GM12892 (cell line): ENCODE measurements around the gene NIPBL.

Experiments used
- DNase-seq: peaks from one replicate; pipeline ENCODE4 v3.0.0; 2011; ENCODE audit not compliant: insufficient read length
- FAIRE-seq: peaks from 2 replicates; lab custom pipeline; 2011; peaks lifted over from hg19 to GRCh38; lab: Jason Lieb, UNC
- POLR2A ChIP-seq: IDR thresholded peaks from 2 replicates; pipeline ENCODE4 v1.6.1; 2011; ENCODE audit warnings: low read depth, low read length, control low read depth
- POLR2AphosphoS5 ChIP-seq: IDR thresholded peaks from 2 replicates; pipeline ENCODE4 v1.6.1; 2011; ENCODE audit warnings: low read depth, low read length, control low read depth
- TAF1 ChIP-seq: IDR thresholded peaks from 2 replicates; pipeline ENCODE4 v1.6.1; 2011; ENCODE audit warnings: low read depth, mild to moderate bottlenecking, control low read depth, low read length, borderline replicate concordance

The NIPBL gene

DNA sequence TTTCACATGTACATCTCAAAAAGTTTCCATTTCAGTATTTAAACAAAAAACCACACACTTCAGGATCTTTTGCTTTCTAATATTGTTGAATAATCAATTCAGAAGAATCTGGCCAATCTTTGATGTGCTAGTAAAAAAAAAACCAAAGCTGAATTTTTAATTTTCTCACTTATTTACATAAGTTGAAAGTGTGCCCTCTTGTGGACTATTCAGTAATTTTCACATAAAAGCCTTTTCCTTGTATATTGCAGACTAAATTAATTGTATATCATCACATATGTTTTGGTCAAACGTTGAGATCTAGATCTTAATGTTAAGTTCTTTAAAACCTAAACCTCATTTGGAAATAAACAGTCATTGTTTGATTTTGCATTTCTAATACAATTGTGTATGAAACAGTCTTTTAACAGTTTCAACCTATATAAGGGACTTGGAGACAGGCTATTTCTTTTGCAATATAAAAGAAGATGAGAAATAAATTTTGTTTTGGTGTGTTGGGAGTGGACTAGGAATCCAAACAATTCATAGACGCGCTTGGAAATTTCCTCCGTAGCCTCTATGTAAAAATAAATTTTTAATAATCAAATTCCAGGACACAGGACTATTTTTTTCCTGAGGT, 68.1 kb downstream of the NIPBL start:
- TF ChIP-seq POLR2AphosphoS5, result no peak
- TF ChIP-seq POLR2A, result no peak
- TF ChIP-seq TAF1, result no peak
- FAIRE-seq (peak; percentile 70), DNase-seq (no peak)

DNA sequence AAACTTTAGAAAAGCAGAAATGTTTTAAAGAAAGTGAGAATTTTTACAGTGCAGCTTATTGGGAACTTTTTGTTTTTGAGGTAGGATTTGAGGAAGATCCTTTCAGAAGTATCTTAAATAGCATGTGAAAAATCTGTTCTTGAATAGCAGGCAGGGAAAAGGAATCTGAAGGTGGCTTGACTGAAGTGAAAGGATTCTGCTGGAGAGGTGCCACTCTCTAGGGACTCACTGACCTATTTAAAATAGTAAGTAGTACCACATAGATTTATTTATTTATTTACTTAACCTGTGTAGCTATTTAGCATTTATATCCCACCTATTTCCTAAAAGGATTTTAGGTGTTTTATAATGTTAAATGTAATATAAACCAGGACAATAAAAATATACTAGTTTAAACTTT, 69.1 kb downstream of the NIPBL start:
- FAIRE-seq (no peak), DNase-seq (no peak)
- no peak for TF ChIP-seq POLR2AphosphoS5
- TF ChIP-seq POLR2A, result no peak
- TF ChIP-seq TAF1, result no peak

DNA sequence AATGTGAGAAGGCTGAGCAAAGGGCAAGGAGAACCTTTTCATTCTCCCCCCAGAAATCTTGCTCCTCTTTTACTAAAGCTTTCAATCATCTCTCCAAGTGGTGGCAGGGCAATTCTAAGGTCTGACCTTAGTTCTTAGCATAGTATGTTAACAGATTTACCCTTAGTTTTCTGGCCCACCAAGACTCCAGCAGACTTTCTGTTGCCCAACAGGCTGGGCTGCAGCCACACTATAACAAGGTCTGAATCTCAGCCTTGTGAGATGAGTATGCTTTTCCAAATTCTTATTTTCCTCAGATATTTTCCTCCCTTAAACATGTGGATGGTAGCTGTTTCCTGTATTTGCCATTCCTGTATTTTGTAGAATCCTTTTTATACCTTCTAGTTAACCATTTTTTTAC, 69.5 kb downstream of the NIPBL start:
- DNase-seq (no peak), FAIRE-seq (no peak)
- TF ChIP-seq POLR2AphosphoS5 (no peak), TAF1 (no peak), POLR2A (no peak)

DNA sequence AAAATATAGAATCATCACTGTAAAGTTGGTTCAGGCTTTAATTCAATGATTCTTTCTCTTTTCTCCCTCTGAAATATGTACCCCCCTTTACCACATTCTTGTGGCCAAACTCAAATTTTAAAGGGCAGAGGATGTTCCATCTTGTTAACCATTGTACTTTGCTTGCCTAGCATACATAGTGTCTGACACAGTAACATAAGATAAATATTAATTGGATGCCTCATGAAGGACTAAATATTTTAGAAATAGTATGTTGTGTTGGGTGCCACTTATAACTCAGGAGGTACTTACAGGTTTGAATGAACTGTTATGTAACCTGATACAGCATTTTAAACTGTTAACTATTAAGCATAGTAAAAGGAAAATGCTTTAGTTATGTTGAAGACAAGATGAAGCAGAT, 71.5 kb downstream of the NIPBL start:
- TF ChIP-seq TAF1 (no peak), POLR2AphosphoS5 (no peak), POLR2A (no peak)
- no peak for DNase-seq
- no peak for FAIRE-seq

DNA sequence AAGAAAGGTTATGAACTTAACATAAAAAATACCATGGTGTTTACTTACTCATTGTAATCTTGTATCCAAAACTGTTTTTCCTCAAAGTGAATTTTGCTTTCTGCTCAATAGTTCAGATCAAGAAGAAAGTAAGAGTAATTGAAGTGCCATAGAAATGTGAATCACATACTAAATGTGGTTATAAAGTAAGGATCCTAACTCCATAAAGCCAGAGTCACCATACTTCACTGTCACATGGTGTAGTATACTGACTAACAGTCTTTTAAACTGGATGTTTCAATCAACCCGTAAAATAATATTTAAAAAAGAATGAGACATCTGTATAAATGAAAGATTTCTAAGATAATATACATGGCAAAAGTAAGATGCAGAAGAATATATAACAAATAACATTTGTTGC, 72.1 kb downstream of the NIPBL start:
- no peak for FAIRE-seq
- DNase-seq, result no peak
- TF ChIP-seq POLR2A, result no peak
- no peak for TF ChIP-seq TAF1
- no peak for TF ChIP-seq POLR2AphosphoS5

DNA sequence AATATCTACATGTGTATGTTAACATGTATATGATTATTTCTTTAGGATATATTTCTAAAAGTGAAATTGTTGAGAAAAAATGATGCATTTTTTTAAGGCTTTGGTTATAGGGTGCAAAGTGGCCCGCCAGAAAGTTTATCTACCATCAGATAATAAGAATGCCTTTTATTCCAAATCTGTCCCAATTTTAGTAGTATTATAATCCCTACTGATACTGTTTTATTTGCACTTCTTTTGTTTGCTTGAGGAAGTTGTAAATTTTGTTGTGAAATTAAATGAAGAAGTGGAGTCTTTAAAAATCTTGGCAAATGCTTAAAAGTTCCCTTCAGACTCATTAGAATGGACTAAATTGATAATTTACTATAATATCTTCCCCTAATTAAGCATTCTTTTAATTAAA, 73.0 kb downstream of the NIPBL start:
- no peak for FAIRE-seq
- no peak for DNase-seq
- no peak for TF ChIP-seq POLR2AphosphoS5
- TF ChIP-seq TAF1, result no peak
- no peak for TF ChIP-seq POLR2A

DNA sequence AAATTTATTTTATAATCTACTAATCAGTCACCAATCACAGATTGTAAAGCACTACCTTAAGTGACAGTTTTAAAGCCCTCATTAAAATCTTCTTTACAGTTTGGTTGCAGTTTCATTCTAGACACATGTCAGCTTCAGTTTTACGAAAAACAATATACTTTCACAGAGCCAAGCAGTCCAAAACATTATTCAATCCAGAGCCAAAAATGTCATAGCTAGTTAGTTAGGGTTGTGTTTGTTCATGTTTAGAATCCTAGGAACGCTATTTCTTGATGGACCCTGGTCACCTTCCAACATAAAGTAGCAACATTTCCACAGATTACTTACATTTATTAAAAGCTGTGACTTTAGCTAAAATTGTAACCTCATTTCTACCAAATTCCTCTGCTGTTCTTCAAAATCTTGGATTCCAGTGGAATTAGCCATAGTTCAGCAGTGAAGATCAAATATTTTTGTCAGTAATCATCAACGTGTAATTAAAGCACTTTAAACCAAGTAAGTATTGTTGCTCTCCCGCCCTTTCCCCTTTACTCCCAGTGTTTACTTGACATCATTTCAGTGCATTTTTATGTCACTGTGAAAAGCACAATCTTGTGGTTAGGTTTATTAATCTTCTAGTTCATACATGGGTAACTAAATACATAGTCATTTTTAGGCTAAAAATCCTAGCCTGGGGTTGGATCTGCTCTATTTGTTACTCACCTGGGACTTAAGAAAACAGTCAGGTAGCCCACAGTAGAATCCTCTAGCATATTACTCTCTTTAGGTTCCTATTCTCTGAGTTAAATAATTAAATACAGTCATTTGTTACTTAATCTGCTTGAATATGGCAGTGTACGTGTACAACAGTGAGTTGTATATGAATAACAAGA, 74.3 kb downstream of the NIPBL start:
- no peak for FAIRE-seq
- TF ChIP-seq POLR2A, result no peak
- TF ChIP-seq POLR2AphosphoS5, result no peak
- no peak for TF ChIP-seq TAF1
- DNase-seq, result no peak

DNA sequence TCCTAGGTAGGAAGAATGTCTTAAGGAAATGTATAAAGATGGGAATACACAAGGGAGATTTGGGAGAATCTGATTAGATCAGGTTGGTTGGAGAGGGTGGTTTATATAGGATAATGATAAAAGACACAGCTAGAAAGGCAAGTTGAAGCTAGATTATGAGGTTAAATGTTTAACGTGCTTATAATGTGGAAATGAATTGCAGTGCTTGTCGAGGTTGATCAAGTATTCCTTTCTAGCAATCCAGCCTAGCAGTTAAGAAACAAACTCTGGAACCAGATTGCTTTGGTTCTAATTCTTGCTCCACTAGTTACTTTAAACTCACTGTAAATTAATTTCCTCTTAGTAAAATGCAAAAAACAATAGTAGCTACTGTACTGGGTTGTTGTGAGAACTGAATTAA, 76.5 kb downstream of the NIPBL start:
- TF ChIP-seq POLR2A (no peak), POLR2AphosphoS5 (no peak)
- DNase-seq (no peak), FAIRE-seq (no peak)

DNA sequence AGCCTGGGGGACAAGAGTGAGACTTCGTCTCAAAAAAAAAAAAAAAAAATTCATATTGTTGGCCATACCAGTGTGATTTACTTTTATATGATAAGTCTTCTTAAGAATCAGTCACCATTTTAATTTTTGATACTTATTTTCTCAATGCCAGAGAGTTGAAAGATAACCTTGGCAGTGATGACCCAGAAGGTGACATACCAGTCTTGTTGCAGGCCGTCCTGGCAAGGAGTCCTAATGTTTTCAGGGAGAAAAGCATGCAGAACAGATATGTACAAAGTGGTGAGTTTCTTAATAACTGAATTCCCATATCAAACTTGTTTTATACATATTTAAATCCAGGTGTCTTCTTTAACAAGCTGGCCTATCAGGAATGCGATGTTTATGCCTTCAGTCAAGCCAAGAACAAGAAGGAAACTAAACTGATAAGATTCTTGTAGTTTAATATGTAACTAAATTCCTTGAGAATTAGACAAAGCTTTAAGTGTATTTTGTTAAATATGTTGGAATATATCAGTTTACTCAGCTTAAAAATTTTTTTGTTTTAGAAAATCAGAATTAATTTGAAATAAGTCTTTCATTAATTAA, 81.5 kb downstream of the NIPBL start:
- DNase-seq (no peak), FAIRE-seq (no peak)
- no peak for TF ChIP-seq POLR2A
- no peak for TF ChIP-seq TAF1
- no peak for TF ChIP-seq POLR2AphosphoS5

DNA sequence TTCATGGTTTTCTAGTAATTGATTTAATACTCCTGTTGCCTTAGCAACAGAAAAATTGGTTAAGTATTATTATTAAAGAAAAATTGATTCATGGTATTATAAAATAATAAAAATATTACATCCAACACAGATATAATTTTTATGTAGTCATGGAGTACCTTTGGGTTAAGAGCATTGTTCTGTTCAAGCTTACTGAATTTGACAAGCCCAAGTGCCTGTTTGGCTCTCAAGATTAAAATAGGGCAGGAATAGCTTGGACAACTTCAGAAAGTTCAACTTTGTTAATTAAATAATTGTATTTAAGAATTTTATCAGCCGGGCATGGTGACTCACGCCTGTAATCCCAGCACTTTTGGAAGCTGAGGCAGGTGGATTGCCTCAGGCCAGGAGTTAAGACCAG, 82.0 kb downstream of the NIPBL start:
- FAIRE-seq (no peak), DNase-seq (no peak)
- TF ChIP-seq TAF1 (no peak), POLR2AphosphoS5 (no peak), POLR2A (no peak)

DNA sequence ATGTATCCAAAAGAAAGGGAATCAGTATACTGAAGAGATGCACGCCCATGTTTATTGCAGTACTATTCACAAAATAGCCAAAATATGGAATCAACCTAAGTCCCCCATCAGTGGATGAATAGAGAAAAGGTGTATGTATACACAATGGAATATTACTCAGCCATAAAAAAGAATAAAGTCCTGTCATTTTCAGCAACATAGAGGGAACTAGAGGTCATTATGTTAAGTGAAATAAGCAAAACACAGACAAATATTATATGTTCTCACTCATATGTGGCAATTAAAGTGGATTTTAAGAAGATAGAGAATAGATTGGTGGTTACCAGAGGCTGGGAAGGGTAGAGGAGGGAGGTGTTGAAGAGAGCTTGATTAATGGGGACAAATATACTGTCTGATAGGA, 88.6 kb downstream of the NIPBL start:
- no peak for DNase-seq
- FAIRE-seq, result no peak
- no peak for TF ChIP-seq TAF1
- no peak for TF ChIP-seq POLR2A
- no peak for TF ChIP-seq POLR2AphosphoS5
